Tibial nerve (tissue), 3 donors: ENCODE data around the gene KCP.

Experiments used
- CTCF ChIP-seq, 5 experiments: fragments of 200-600 bp in 3 of 5; fragments of 450-650 bp in 2 of 5; sonication (generic) in 3 of 5; IDR thresholded peaks; one replicate each; pipeline ENCODE4 v1.5.1; 2016 to 2019; ENCODE audit warnings: antibody characterized with exemption in 5 of 5, mild to moderate bottlenecking in 3 of 5, moderate library complexity in 2 of 5
- POLR2A ChIP-seq, 2 donors: fragments of 450-650 bp; IDR thresholded peaks; one replicate each; pipeline ENCODE4 v1.6.1; 2017; ENCODE audit warnings: antibody characterized with exemption in 2 of 2, mild to moderate bottlenecking in 2 of 2, moderate library complexity in 2 of 2

- no peak for TF ChIP-seq POLR2A (IDR thresholded peaks at IDR 0.05)
- TF ChIP-seq CTCF (IDR thresholded peaks at IDR 0.05) = no peak
These were observed 73.7 kb downstream of the KCP start for GRCh38 chr7:128836729-128837348.
